Measurements from ENCODE around the gene PKNOX1. TPM values are rescaled to one million over a fixed set of nuclear protein-coding genes. Genes with fewer than 3 reads are reported as not detected.
"Not testable (repeated sequence)": the region's sequence is repeated elsewhere in the genome, so short reads cannot be mapped to it uniquely, and the experiment has no call there.

PKNOX1 gene
- total RNA-seq, 4 donors from 2014 or later: 4.9 to 13.8 (median 8.8) TPM

DNA sequence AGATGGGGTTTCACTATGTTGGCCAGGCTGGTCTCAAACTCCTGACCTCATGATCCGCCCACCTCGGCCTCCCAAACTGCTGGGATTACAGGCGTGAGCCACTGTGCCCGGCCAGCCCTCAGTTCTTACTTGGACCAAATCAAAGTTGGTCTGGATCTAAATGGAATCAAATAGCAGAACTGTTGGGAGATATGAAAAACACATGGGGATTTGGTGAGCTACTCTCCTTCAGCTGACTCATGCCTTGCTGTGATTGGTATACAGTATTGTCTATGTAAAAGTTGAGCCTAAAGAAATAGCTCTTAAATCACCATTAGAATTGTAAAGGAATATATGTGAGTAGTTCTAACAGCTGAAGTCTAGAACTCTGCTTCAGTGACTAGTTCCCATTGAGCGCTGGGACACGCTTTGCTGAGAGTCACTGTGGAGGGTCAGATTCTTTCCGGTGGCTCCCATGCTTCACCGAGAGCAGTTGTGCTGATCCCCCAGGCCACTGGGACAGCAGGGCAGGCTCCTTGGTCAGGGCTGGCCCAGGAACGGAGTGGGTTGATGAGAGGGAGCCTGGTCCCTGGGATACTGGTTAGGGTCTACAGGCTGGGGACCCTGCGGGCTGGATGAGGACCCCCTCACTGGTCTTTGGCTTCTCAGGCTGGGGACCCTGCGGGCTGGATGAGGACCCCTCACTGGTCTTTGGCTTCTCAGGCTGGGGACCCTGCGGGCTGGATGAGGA is 14.0 kb downstream of the PKNOX1 start:
- no peak for DNase-seq (ENCODE audit: low spot score in 2 of 2)
- TF ChIP-seq POLR2A (IDR thresholded peaks at IDR 0.05): no peak
- TF ChIP-seq, protein P1, sequence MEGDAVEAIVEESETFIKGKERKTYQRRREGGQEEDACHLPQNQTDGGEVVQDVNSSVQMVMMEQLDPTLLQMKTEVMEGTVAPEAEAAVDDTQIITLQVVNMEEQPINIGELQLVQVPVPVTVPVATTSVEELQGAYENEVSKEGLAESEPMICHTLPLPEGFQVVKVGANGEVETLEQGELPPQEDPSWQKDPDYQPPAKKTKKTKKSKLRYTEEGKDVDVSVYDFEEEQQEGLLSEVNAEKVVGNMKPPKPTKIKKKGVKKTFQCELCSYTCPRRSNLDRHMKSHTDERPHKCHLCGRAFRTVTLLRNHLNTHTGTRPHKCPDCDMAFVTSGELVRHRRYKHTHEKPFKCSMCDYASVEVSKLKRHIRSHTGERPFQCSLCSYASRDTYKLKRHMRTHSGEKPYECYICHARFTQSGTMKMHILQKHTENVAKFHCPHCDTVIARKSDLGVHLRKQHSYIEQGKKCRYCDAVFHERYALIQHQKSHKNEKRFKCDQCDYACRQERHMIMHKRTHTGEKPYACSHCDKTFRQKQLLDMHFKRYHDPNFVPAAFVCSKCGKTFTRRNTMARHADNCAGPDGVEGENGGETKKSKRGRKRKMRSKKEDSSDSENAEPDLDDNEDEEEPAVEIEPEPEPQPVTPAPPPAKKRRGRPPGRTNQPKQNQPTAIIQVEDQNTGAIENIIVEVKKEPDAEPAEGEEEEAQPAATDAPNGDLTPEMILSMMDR (IDR thresholded peaks at IDR 0.05): no peak
- intact Hi-C loops (cut with DNase I; ENCODE audit: low total_unique reads): no loop called here
- H3K4me3 ChIP-seq (ENCODE audit: low read depth, poor library complexity, severe bottlenecking): no peak overlapping the region
- WGBS, 2 donors: 79 to 83% methylated on average over 12 of the region's 12 CpGs

DNA sequence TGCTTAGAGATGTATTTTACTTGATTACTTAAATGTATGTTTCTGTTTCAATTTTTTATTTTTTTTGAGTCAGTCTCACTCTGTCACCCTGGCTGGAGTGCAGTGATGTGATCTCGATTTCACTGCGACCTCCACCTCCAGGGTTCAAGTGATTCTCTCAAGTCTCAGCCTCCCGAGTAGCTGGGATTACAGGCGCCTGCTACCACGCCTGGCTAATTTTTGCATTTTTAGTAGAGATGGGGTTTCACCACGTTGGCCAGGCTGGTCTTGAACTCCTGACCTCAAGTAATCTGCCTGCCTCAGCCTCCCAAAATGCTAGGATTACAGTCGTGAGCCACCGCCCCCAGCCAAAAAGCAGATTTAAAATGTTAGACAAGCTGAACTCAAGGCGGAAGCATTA is 15.0 kb downstream of the PKNOX1 start:
- DNase-seq (ENCODE audit: low spot score in 2 of 2); intact Hi-C loops (cut with DNase I; ENCODE audit: low total_unique reads); H3K4me3 ChIP-seq (ENCODE audit: low read depth, poor library complexity, severe bottlenecking): not testable (repeated sequence)
- 88 to 94% methylated on average over 9 of the region's 9 CpGs for whole genome bisulfite sequencing, 2 donors

DNA sequence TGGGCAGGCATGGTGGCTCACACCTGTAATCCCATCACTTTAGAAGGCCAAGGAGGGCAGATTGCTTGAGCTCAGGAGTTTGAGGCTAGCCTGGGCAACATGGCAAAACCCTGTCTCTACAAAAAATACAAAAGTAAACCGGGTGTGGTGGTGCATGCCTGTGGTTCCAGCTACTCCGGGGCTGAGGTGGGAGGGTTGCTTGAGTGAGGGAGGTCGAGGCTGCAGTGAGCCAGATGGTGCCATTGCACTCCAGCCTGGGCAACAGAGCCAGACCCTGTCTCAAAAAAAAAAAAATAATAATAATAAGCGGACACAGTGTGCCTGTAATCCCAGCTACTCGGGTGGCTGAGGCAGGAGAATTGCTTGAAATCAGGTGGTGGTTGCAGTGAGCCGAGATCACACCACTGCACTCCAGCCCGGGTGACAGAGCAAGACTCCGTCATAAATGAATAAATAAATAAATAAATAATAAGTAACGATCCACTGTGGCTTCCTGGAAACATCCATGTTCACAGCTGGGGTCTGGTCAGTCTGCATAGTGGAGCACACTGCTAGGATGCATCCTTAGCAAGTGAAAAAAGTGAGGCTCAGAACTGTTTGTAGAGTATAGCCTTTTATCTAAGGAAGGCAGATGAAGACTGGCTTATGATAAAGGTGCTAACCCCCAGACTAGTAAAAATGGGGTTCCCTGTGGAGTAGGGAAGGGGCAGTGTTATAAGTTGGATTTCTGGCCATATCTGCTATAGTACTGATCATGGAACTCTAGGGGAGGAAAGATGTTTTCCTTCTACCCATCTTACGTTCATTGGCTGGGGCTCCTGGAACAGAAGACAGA is 15.7 kb downstream of the PKNOX1 start:
- no peak overlapping the region for H3K4me3 ChIP-seq (ENCODE audit: low read depth, poor library complexity, severe bottlenecking)
- 69 to 72% methylated on average over 10 of the region's 10 CpGs for WGBS, 2 donors
- no peak for DNase-seq (ENCODE audit: low spot score in 2 of 2)
- intact Hi-C loops (cut with DNase I; ENCODE audit: low total_unique reads): no loop called here
- TF ChIP-seq, protein P1 (IDR thresholded peaks at IDR 0.05): no peak
- no peak for TF ChIP-seq POLR2A (IDR thresholded peaks at IDR 0.05)

DNA sequence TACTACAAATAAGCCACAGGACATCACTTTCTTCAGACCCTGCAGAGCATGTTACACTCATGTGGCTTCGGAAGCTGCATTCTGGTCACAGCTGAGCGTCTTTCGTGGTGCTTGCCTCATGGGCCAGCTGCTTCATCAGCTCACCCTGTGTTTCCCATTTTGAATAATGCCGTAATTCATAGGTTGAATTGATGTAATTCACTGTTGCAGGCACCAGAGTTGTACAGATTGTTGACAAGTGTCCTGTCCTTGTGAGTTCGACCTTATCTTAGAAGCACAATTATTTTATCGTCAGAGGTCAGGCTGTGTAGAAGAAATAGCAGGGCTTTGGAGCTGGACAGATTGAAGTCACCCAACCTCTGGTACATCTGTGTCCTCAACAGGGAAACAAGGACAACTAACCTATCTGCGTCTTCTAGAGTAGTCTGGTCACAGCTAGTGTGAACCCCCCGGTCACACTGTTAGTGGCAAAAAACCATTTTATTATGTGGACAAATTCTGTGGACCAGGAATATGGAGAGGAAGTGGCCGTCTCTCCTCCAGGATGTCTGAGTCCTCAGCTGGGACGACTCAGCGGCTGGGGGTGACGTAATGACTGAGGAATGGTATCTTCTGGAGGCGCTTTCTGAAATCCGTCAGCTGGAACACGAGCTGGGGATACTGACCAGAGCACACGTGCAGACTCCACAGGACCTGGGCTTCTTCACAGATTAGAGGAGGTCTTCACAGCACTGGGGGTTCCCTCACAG is 17.8 kb downstream of the PKNOX1 start:
- peak in 1 of 2 donors; percentile 86 for DNase-seq (ENCODE audit: low spot score in 2 of 2)
- TF ChIP-seq, protein P1 (IDR thresholded peaks at IDR 0.05): no peak
- TF ChIP-seq POLR2A (IDR thresholded peaks at IDR 0.05): no peak

GRCh38 chr21:42993051-42993712 is 18.8 kb downstream of the PKNOX1 start:
- no peak for TF ChIP-seq POLR2A (IDR thresholded peaks at IDR 0.05)
- no peak for DNase-seq (ENCODE audit: low spot score in 2 of 2)
- intact Hi-C loops (cut with DNase I; ENCODE audit: low total_unique reads): no loop called here
- WGBS, 2 donors: 88 to 89% methylated on average over 16 of the region's 16 CpGs
- no peak overlapping the region for H3K4me3 ChIP-seq (ENCODE audit: low read depth, poor library complexity, severe bottlenecking)

More for the DNA sequence above, 17.8 kb downstream of the PKNOX1 start:
- WGBS, 2 donors: 69 to 70% methylated on average over 16 of the region's 16 CpGs
- no peak overlapping the region for H3K4me3 ChIP-seq (ENCODE audit: low read depth, poor library complexity, severe bottlenecking)
- intact Hi-C loops (cut with DNase I; ENCODE audit: low total_unique reads): no loop called here

DNA sequence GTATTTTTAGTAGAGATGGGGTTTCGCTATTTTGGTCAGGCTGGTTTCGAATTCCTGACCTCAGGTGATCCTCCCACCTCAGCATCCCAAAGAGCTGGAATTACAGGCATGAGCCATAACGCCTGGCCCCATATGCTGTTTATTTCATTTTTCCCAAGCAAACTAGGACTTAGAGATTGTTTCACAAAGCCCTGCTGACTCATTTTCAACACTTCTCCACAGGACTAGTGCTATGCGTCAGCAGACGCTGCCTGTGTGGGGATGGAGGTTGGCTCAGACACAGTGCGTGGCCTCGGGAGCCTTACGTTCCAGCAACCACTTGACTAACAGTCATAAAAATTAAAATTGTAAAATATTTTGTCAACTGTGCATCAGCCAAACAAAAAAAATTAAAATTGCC is 22.7 kb downstream of the PKNOX1 start:
- intact Hi-C loops (cut with DNase I; ENCODE audit: low total_unique reads): no loop called here
- 41 to 47% methylated on average over 8 of the region's 8 CpGs for WGBS, 2 donors
- TF ChIP-seq, protein P1 (IDR thresholded peaks at IDR 0.05): no peak
- no peak for TF ChIP-seq POLR2A (IDR thresholded peaks at IDR 0.05)
- DNase-seq (ENCODE audit: low spot score in 2 of 2): peak in 1 of 2 donors; percentile 67
- no peak overlapping the region for H3K4me3 ChIP-seq (ENCODE audit: low read depth, poor library complexity, severe bottlenecking)

DNA sequence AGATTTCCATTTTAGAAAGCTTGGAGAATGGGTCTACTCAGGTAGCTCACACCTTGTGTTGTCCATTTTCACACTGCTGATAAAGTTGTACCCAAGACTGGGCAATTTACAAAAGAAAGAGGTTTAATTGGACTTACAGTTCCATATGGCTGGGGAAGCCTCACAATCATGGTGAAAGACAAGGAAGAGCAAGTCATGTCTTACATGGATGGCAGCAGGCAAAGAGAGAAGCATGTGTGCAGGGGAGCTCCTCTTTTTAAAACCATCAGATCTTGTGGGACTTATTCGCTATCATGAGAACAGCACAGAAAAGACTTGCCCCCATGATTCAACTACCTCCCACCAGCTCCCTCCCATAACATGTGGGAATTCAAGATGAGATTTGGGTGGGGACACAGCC is 23.6 kb downstream of the PKNOX1 start:
- 96 to 100% methylated on average over 1 of the region's 1 CpG for WGBS, 2 donors
- intact Hi-C loops (cut with DNase I; ENCODE audit: low total_unique reads); DNase-seq (ENCODE audit: low spot score in 2 of 2); H3K4me3 ChIP-seq (ENCODE audit: low read depth, poor library complexity, severe bottlenecking): not testable (repeated sequence)

- 84 to 89% methylated on average over 2 of the region's 2 CpGs for whole genome bisulfite sequencing, 2 donors
- intact Hi-C loops (cut with DNase I; ENCODE audit: low total_unique reads); DNase-seq (ENCODE audit: low spot score in 2 of 2); H3K4me3 ChIP-seq (ENCODE audit: low read depth, poor library complexity, severe bottlenecking): not testable (repeated sequence)
Measured at GRCh38 chr21:42999152-42999551, 24.8 kb downstream of the PKNOX1 start.

DNA sequence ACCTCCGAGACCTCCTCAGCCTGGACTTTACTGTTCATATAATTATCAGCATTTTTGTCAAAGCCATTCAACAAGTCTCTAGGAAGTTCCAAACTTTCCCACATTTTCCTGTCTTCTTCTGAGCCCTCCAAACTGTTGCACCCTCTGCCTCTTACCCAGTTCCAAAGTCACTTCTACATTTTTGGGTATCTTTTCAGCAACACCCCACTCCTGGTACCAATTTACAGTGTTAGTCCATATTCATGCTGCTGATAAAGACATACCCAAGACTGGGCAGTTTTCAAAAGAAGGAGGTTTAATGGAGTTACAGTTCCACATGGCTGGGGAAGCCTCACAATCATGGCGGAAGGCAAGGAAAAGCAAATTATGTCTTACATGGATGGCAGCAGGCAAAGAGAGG is 25.7 kb downstream of the PKNOX1 start:
- intact Hi-C loops (cut with DNase I; ENCODE audit: low total_unique reads): not testable (repeated sequence)
- 96 to 100% methylated on average over 2 of the region's 2 CpGs for WGBS, 2 donors

More for the DNA sequence above, 25.7 kb downstream of the PKNOX1 start:
- H3K4me3 ChIP-seq (ENCODE audit: low read depth, poor library complexity, severe bottlenecking); DNase-seq (ENCODE audit: low spot score in 2 of 2): not testable (repeated sequence)
